ENCODE results near the gene MAGEL2. TPM values are rescaled to one million over a fixed set of nuclear protein-coding genes. Genes with fewer than 3 reads are reported as not detected.
"Not testable (repeated sequence)": the region's sequence is repeated elsewhere in the genome, so short reads cannot be mapped to it uniquely, and the experiment has no call there.

The MAGEL2 gene
- total RNA-seq, 1 donor from 2014 or later, result 1.7 TPM

- no peak for DNase-seq
These were observed 41.4 kb downstream of the MAGEL2 start for GRCh38 chr15:23606226-23606625.

GRCh38 chr15:23602124-23602523 is 45.5 kb downstream of the MAGEL2 start:
- no peak for DNase-seq

DNA sequence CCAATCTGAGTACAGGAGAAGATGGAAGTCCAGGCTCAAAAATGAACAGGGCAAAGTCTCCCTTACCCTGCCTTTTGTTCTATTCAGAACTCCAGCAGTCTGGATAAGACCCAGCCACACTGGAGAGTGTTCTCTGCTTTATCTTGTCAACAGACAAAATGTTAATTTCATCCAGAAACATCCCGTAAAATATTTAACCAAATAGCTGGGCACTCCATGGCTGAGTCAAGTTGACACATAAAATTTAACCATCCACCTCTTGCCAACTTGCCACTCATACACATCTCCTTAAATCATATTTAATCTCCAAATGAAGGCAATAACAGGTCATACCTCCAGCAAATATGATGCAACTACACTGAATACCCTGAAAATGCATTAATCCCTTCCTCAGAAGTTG is 48.6 kb downstream of the MAGEL2 start:
- DNase-seq, result no peak

DNA sequence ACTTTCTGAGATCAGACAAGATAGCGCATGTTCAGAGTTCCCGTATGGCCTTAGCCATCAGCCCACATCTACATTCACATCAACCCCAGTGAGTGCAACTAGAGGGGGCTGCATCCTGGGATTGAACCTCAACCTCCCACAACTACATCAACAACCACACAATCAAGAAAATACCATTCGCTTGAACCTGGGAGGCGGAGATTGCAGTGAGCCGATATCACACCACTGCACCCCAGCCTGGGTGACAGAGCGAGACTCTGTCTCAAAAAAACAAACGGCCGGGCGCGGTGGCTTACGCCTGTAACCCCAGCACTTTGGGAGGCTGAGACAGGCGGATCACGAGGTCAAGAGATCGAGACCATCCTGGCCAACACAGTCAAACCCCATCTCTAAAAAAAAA is 50.4 kb downstream of the MAGEL2 start:
- not testable (repeated sequence) for DNase-seq

- DNase-seq, result no peak
These were observed 50.9 kb downstream of the MAGEL2 start for GRCh38 chr15:23596736-23597135.

GRCh38 chr15:23595368-23595767 is 52.3 kb downstream of the MAGEL2 start:
- no peak for DNase-seq

DNA sequence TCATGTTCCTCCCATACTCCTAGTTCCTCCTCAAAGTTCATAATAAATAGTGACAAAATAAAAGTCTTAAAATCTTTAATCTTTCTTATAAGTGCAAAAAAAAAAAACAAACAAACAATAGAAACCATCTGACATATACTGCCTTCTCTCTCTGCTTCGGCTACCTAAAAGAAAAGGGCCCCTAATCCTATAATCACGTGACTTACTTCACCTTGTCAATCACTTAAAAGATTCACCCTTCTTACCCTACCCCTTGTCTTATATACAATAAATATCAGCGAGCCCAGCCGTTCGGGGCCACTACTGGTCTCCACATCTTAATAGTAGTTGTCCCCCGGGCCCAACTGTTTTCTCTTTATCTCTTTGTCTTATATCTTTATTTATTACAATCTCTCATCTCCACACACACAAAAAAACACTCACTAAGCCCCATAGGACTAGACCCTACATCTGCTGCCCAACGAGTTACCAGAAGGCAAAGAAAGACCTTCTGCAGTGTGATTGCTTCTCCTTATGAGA is 53.4 kb downstream of the MAGEL2 start:
- no peak for DNase-seq

Other genes with a start within 250 kb of the MAGEL2 start
- gene GOLGA6L2, start 200.6 kb downstream of the MAGEL2 start, total RNA-seq, result not detected
- 25.7 TPM for gene MKRN3, start 82.2 kb downstream of the MAGEL2 start, total RNA-seq
- gene NDN, start 39.4 kb upstream of the MAGEL2 start, total RNA-seq, result 76.4 TPM